Upper lobe of left lung (tissue), 4 donors: ENCODE measurements around the gene ARHGAP24.

ENCODE experiments used
- POLR2A ChIP-seq, 4 donors: fragments of 450-650 bp; IDR thresholded peaks; one replicate each; pipeline ENCODE4 v1.5.1; 2016 to 2017; ENCODE audit warnings: antibody characterized with exemption in 4 of 4, mild to moderate bottlenecking in 2 of 4
- POLR2AphosphoS5 ChIP-seq, 2 donors: sonication (generic); formaldehyde crosslinking; IDR thresholded peaks; one replicate each; pipeline ENCODE4 v1.5.1; 2017; ENCODE audit warnings: antibody characterized with exemption in 2 of 2
- TF ChIP-seq, protein P1 (sequence below), 6 experiments: fragments of 450-650 bp in 4 of 6; fragments of 200-600 bp in 2 of 6; sonication (generic) in 2 of 6; IDR thresholded peaks; one replicate each; pipeline ENCODE4 v1.5.1; 2016 to 2019; ENCODE audit warnings: antibody characterized with exemption in 6 of 6

DNA sequence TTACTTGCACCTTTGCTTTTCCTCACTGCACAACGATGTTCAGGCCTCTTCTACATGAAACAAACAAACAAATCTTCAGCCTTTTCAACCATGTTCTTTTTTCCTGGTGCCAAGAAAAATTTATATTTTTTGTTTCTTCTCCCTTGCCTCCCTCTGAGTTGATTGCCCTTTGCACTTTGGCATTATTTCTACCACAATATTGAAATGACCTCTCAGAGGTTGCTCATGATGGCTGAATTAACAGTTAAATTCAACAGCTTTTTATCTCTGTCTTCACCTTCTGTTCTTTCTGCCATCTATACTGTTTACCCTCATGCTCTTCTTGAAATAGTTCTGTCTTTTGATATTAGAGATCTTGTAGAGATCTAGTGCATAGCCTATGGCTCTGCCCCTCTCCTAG lies 308.9 kb downstream of the ARHGAP24 start:
- no peak for TF ChIP-seq POLR2A (IDR thresholded peaks at IDR 0.05)
- TF ChIP-seq, protein P1, sequence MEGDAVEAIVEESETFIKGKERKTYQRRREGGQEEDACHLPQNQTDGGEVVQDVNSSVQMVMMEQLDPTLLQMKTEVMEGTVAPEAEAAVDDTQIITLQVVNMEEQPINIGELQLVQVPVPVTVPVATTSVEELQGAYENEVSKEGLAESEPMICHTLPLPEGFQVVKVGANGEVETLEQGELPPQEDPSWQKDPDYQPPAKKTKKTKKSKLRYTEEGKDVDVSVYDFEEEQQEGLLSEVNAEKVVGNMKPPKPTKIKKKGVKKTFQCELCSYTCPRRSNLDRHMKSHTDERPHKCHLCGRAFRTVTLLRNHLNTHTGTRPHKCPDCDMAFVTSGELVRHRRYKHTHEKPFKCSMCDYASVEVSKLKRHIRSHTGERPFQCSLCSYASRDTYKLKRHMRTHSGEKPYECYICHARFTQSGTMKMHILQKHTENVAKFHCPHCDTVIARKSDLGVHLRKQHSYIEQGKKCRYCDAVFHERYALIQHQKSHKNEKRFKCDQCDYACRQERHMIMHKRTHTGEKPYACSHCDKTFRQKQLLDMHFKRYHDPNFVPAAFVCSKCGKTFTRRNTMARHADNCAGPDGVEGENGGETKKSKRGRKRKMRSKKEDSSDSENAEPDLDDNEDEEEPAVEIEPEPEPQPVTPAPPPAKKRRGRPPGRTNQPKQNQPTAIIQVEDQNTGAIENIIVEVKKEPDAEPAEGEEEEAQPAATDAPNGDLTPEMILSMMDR (IDR thresholded peaks at IDR 0.05), result no peak
- no peak for TF ChIP-seq POLR2AphosphoS5 (IDR thresholded peaks at IDR 0.05)
